HCT116 (cell line): ENCODE data around the gene RNF175.

Source experiments
- CBX3 ChIP-seq: IDR thresholded peaks from 2 replicates; pipeline ENCODE4 v1.6.1; 2012; ENCODE audit warnings: low read depth
- CTCF ChIP-seq, 3 experiments: fragments of 200-600 bp in 1 of 3; sonication (generic) in 1 of 3; IDR thresholded peaks in 2 of 3; conservative IDR thresholded peaks in 1 of 3; 2 replicates each; pipeline ENCODE4 v1.5.1; 2012 to 2017; ENCODE audit warnings: low read depth in 2 of 3, low read length in 2 of 3, antibody characterized with exemption in 1 of 3, borderline replicate concordance in 1 of 3, control low read depth in 1 of 3, mild to moderate bottlenecking in 1 of 3, mixed read lengths in 1 of 3, mixed run types in 1 of 3, moderate library complexity in 1 of 3; ENCODE audit not compliant: insufficient read depth in 1 of 3
- EZH2 ChIP-seq: fragments of 200-600 bp; sonication (generic); IDR thresholded peaks from 2 replicates; pipeline ENCODE4 v1.6.1; 2017; ENCODE audit warnings: antibody characterized with exemption, mixed run types
- JUND ChIP-seq: IDR thresholded peaks from 2 replicates; pipeline ENCODE4 v1.6.1; 2012
- POLR2AphosphoS5 ChIP-seq: IDR thresholded peaks from 2 replicates; pipeline ENCODE4 v1.6.1; 2011; ENCODE audit warnings: mild to moderate bottlenecking, low read depth, low read length, moderate library complexity
- TF ChIP-seq, protein P1 (sequence below): IDR thresholded peaks from 2 replicates; pipeline ENCODE4 v1.6.1; 2012
- TF ChIP-seq, protein P2 (sequence below): IDR thresholded peaks from 2 replicates; pipeline ENCODE4 v1.6.1; 2011; ENCODE audit warnings: mild to moderate bottlenecking, low read length, moderate library complexity; ENCODE audit not compliant: insufficient replicate concordance; ENCODE audit errors: extremely low read depth

- TF ChIP-seq CBX3 (no peak), CTCF (IDR thresholded peaks at IDR 0.05 in 2 of 3, conservative IDR thresholded peaks at IDR 0.05 in 1 of 3; ENCODE audit: borderline replicate concordance in 1 of 3, insufficient read depth in 1 of 3, low read depth in 2 of 3, low read length in 2 of 3) (no peak), EZH2 (no peak), POLR2AphosphoS5 (no peak), JUND (no peak)
- TF ChIP-seq, protein P1, sequence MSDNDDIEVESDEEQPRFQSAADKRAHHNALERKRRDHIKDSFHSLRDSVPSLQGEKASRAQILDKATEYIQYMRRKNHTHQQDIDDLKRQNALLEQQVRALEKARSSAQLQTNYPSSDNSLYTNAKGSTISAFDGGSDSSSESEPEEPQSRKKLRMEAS, result no peak
- TF ChIP-seq, protein P2, sequence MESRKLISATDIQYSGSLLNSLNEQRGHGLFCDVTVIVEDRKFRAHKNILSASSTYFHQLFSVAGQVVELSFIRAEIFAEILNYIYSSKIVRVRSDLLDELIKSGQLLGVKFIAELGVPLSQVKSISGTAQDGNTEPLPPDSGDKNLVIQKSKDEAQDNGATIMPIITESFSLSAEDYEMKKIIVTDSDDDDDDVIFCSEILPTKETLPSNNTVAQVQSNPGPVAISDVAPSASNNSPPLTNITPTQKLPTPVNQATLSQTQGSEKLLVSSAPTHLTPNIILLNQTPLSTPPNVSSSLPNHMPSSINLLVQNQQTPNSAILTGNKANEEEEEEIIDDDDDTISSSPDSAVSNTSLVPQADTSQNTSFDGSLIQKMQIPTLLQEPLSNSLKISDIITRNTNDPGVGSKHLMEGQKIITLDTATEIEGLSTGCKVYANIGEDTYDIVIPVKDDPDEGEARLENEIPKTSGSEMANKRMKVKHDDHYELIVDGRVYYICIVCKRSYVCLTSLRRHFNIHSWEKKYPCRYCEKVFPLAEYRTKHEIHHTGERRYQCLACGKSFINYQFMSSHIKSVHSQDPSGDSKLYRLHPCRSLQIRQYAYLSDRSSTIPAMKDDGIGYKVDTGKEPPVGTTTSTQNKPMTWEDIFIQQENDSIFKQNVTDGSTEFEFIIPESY, result no peak
These were observed 27.3 kb upstream of the RNF175 start for GRCh38 chr4:153787061-153787560.
